Hindlimb muscle (tissue), 1 donor: ENCODE data around the gene PSMG3. TPM values are rescaled to one million over a fixed set of nuclear protein-coding genes. Genes with fewer than 3 reads are reported as not detected.

Source experiments
- DNase-seq: peaks from one replicate; pipeline ENCODE4 v3.0.0-alpha.2; 2013
- polyA plus RNA-seq: library from polyadenylated mRNA; unstranded; fragments of 120-200 nt; gene quantifications from one replicate; pipeline ENCODE4 v1.2.1, GENCODE V29; 2013; ENCODE audit not compliant: insufficient read length

The PSMG3 gene
- polyA plus RNA-seq, 1 donor, result 18.7 TPM

DNA sequence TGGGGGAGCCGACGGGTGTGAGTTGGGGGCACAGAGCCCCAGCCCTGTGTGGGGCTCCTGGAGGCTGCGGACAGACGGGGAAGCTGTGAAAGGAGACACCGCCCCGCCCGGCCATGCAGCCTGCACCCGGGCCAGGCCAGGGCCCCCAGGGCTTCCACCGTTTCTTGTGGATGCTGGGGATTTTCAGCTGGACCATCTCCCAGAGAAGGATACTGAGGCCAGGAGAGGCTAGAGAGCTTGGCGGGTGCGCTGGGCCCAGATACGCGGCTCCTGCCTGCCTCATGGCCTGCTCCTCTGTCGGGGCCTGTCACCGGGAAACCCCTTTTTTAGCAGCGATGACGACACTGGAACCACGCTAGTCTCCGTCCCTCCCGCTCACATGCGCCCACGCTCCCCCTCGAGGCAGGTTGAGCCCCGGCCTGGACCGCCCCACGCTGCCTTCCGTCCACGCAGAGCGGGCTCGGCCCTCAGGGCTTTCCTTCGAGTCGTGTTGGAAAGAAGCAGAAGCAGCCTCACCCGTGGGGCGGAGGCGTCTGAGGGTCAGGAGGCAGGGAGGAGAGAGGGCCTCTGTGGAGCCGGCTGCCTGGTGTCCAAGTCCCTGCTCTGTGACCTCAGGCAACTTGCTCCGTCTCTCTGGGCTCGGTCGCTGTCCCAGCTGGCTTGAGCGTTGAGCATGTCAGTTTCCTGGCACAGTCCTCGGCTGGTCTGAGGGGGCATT lies 25.5 kb downstream of the PSMG3 start:
- DNase-seq, result no peak

DNA sequence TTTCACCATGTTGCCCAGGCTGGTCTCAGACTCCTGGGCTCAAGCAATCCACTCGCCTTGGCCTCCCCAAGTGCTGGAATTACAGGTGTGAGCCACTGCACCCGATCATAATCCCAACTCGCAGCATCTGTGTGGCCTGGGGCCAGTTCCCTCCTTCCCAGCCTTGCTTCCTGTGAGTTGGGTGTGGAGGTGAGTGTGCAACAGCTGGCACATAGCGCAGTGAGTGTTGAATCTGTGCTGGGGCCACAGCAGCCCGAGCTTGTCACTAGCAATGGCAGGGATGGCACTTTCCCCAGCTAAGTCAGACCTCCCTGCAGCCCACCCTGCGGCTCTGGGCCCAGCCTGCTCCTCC lies 26.0 kb downstream of the PSMG3 start:
- no peak for DNase-seq

DNA sequence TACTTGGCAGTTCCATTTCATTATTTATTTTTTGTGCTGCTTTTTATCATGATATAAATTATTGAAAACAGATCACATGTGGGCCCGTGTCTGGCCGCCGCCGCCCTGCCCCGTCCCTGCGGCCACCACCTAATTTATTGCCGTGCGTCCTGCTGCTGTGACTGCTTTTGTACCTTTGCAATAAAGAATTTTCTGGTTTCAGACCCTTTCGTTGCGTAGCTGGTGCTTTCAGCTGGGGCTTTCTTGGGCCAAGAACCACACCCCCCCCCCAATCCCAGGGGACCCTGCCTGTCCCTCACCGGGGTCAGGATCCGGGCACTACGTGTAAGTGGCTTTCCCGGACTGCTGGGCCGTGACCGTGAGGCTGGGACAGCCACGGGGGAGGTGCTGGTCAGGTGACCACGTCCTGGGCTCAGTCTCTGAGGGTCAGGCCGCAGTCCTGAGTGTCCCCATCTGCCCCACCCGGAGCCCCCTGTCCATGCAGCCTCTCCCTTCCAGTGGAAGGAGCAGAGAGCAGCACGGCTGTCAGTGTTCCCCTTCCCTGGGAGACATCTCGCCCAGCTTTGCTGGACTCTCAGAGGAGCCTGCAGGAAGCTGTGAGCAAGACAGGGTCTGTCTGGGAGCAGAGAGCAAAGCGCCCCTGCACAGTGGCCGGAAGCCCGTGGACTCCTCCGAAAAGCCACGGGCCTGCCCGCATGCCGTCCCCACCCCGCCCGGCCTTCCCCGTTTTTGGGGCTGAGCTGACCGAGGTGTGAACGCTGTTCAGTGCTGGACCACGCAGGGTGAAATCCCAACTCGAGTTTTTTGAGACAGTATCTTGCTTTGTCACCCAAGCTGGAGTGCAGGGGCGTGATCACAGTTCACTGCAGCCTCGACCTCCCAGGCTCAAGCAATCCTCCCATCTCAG lies 26.7 kb downstream of the PSMG3 start:
- DNase-seq, result no peak

DNA sequence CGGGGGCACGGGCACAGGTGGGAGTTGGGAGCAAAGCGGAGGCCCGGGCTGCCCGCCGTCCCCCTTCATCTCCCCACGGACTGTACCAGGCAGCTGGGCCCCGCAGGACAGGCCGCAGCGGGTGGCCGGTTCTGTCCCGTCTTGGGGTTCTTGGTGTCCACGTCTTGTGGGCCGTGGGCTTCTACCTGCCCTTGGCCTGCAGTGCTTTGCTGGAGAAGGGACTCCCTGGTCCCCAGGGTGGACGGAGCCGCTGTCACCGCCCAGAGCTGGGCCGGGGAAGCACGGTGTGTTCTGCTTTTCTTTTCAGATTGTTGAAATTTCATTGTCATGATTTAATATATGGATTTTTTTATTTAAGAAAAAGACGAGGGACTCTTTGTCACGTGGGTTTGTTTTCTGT lies 27.5 kb downstream of the PSMG3 start:
- DNase-seq, result no peak

- no peak for DNase-seq
Measured at GRCh38 chr7:1541431-1542162, 28.2 kb downstream of the PSMG3 start.

- DNase-seq, result no peak
Measured at GRCh38 chr7:1540776-1541271, 29.0 kb downstream of the PSMG3 start.

DNA sequence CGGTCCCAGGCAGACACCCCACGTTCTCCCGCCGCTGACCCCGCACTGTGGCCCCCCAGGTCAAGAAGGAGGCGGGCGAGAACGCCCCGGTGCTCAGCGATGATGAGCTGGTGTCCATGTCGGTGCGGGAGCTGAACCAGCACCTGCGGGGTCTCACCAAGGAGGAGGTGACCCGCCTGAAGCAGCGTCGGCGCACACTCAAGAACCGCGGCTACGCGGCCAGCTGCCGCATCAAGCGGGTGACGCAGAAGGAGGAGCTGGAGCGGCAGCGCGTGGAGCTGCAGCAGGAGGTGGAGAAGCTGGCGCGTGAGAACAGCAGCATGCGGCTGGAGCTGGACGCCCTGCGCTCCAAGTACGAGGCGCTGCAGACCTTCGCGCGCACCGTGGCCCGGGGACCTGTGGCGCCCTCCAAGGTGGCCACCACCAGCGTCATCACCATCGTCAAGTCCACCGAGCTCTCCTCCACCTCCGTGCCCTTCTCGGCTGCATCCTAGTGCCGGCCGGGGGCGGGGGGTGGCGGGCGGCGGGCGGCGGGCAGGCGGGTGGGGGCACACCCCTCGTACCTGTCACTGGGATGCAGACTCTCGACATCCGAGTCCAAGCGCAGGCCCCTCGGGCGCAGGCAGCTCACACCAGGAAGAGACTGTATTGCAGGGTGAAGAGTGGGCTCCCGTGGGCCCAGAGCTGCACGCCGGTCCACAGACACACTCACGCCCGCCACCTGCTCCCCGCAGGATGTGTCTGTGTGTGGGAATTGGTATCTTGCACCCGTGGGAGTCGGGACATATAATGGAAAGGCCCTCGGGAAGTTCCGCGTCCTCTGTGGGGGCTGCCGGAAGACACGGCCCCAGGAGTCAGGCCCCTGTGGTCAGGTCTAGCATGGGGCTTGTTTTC lies 29.7 kb downstream of the PSMG3 start:
- DNase-seq, result no peak

GRCh38 chr7:1539181-1539881 lies 30.5 kb downstream of the PSMG3 start:
- no peak for DNase-seq

- DNase-seq, result no peak
Measured at GRCh38 chr7:1538544-1539180, 31.2 kb downstream of the PSMG3 start.

DNA sequence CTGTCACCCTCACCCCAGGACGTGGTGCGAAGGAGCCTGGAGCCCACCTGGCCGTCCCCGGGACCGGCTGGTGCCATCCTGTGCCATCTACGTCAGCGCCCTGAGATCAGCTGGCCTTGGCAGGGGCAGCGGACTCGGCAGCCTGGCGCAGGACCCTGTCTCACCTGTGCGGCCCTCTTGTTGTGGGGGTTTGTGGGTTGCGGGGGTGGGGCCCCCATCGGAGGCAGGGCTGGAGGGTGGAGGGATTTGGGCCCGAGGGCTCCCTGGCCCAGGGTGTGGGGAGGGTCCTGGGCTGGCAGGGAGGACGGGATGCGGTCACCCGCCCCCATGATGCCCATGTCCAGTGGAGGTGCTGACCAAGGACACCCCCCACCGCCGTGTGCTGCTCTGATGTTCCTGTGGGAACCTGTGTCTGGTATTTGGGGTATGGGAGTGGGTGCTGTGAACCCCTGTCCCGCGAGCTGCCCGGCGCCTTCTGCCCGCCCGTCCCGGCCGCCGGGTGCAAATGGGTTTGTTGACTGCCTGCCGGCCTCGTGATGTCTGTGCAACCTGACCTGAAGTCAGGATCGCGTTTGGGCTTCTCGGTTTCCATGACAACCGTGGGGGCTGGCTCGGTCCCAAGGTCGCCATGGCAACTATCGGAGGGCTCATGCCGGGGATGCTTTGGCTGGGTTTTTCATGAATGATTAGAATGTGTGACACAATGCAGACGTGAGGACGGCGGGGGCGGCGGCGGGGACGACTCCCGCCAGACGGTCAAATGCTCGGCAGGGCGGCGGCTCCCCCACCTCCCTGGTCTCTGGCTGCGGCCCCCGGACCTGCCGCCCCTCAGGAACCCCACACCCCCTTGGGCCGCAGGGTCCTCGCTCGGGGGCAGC lies 32.1 kb downstream of the PSMG3 start:
- no peak for DNase-seq

DNA sequence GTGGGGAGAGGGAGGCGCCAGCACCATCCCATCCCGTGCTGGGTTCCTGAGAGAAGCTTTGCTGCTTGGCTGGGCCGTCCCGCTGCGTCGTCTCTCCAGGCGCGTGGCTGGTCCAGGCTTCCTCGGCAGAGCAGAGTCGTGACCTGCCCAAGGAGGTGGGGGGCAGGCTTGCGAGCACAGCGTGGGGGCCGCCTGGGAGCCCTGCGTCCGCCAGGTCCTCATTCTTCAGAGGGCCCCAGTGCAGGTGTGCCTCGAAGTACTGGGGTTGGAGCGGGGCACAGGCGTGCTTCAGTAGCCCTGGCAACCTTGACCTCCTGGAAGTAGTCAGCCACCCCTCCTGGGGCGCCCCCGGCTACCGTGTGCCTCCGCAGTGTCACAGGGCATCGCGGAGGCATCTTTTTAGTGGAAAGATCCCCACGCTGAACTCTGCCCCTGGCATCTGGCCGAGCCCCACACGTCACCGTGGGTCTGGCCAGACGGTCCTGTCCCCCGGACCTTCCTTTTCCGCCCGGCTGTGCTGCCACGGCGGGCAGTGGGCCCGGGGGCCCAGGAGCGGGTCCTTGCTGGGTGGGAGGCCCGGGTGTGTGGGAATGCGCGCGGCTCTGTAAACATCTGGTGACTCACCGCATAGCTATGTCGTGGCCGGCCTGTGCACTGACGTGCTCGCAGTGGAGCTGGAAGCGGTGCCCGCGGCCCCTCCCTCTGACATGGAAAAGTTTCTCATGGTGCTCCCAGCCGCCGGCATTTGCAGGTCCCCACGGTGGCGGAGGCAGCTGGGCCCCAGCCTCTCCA lies 32.9 kb downstream of the PSMG3 start:
- peak; percentile 95 for DNase-seq

GRCh38 chr7:1536455-1536742 lies 33.4 kb downstream of the PSMG3 start:
- no peak for DNase-seq

GRCh38 chr7:1535701-1536454 lies 34.0 kb downstream of the PSMG3 start:
- DNase-seq, result no peak

DNA sequence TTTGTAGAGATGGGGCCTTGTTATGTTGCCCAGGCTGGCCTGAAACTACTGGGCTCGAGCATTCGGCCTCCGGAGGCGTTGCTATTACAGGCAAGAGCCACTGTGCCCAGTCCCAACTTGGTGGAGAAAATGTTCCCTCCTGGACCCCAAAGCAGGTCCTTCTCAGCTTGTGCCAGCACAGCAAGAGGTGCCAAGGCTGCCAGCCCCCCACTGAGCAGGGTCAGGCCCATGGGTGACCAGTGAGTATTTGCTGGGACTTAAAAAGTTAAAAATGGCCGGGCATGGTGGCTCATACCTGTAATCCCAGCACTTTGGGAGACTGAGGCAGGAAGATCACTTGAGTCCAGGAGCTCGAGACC lies 34.8 kb downstream of the PSMG3 start:
- DNase-seq, result no peak

DNA sequence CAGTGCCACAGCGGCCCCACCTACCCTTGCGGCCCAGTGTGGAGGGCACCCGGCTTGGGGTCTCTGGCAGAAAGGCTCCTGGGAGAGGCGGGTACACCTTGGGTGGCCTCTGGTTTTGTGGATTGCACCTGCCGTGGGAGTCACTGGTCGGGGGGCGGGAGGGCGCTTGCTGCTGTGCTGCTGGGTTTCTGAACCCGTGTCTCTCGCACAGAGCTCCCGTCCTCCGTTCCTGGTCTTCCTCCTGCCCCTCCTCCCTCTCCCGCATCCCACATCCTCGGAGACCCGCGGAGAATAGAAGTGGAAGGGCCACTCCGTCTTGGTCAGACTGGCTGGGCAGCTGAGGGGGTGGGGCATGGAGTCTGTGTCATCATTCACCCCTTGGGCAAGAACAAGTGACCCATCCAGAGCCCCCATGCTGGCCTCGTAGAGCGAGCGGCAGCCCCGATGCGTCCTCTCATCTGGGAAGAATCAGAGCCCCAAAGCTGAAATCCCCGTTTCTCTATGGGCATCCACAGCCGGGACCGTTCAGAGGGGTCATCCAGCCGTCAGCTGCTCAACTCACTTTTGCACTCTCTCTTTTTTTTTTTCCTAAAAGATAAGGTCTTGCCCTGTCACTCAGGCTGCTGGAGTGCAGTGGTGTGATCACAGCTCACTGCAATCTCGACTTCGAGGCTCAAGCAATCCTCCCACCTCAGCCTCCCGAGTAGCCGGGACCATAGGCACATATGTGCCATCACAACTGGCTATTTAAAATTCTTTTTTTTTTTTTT lies 35.3 kb downstream of the PSMG3 start:
- DNase-seq, result no peak

DNA sequence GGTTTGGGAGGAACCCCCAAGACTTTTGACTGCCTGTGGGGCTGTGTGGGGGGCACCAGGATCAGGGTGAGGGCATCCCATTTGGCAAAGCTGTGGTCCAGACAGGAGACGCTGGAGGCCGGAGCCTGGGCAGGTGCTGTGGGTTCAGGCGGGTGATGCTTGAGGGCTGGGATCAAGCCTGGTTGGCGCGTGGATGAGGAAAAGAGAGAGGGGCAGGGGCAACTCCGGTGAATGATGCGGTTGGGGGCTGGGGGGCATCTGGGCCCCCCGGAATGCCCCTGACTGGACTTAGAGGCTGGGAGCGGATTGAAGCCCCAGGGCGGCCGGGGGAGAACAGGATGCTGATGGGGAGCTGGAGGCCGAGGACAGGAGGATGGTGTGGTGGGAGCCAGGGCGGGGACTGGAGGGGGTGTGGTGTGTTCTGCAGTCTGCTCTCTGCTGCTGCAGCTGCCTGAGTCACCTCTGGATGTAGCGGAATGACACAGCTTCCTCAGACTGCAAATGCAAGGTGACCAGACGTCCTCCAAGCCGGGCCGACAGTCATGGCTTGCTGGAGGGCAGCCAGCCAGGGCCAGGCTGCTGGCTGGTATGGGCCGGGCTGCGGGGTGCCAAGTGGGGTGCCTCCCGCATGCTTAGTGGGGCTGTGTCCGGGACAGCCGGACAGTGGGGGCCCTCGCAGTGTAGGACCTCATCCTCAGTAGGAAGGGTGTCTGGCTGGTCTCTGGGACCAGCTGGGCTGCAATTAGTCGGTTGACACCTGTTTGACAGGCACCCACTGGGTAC lies 36.1 kb downstream of the PSMG3 start:
- DNase-seq, result no peak

DNA sequence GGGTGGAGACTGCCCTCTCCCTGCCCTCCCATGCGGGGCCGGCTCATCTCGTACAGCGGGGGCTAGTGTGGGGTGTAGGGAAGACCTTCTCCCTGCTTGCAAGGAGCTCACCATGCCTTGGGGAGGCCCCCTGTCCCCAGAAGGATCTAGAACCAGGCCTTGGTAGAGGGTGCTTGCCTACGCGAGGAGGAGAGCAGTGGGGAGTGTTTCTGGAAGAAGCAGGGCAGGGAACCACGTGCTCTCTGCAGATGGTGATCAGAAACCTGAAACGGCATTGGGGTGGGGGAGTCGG lies 36.6 kb downstream of the PSMG3 start:
- no peak for DNase-seq
